Uterus (tissue), 2 donors: ENCODE measurements around the gene OR5M8.

Source experiments
- CTCF ChIP-seq, 4 experiments: fragments of 200-600 bp in 2 of 4; fragments of 450-650 bp in 2 of 4; sonication (generic) in 2 of 4; IDR thresholded peaks; one replicate each; pipeline ENCODE4 v1.5.1; 2016 to 2019; ENCODE audit warnings: antibody characterized with exemption in 4 of 4, mild to moderate bottlenecking in 2 of 4, moderate library complexity in 1 of 4
- POLR2A ChIP-seq, 2 donors: fragments of 450-650 bp; IDR thresholded peaks; one replicate each; pipeline ENCODE4 v1.6.1; 2016; ENCODE audit warnings: antibody characterized with exemption in 2 of 2, mild to moderate bottlenecking in 1 of 2, moderate library complexity in 1 of 2

- TF ChIP-seq CTCF (IDR thresholded peaks at IDR 0.05) = no peak
- no peak for TF ChIP-seq POLR2A (IDR thresholded peaks at IDR 0.05)
These were observed 3.9 kb upstream of the OR5M8 start for GRCh38 chr11:56495117-56495516.
